Measurements from ENCODE around the gene BUD23.
"Not testable (repeated sequence)": the region's sequence is repeated elsewhere in the genome, so short reads cannot be mapped to it uniquely, and the experiment has no call there.

Gene BUD23

GRCh38 chr7:73674468-73675124 is 8.8 kb upstream of the BUD23 start:
- DNase-seq (ENCODE audit: low read depth), result no peak
- TF ChIP-seq, protein P1, sequence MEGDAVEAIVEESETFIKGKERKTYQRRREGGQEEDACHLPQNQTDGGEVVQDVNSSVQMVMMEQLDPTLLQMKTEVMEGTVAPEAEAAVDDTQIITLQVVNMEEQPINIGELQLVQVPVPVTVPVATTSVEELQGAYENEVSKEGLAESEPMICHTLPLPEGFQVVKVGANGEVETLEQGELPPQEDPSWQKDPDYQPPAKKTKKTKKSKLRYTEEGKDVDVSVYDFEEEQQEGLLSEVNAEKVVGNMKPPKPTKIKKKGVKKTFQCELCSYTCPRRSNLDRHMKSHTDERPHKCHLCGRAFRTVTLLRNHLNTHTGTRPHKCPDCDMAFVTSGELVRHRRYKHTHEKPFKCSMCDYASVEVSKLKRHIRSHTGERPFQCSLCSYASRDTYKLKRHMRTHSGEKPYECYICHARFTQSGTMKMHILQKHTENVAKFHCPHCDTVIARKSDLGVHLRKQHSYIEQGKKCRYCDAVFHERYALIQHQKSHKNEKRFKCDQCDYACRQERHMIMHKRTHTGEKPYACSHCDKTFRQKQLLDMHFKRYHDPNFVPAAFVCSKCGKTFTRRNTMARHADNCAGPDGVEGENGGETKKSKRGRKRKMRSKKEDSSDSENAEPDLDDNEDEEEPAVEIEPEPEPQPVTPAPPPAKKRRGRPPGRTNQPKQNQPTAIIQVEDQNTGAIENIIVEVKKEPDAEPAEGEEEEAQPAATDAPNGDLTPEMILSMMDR (IDR thresholded peaks at IDR 0.05; ENCODE audit: low read depth, low read length), result no peak
- TF ChIP-seq POLR2A (IDR thresholded peaks at IDR 0.05; ENCODE audit: extremely low read depth, insufficient read length), result no peak
- no peak for TF ChIP-seq MYC (IDR thresholded peaks at IDR 0.05; ENCODE audit: low read depth, low read length)
- TF ChIP-seq MAX (IDR thresholded peaks at IDR 0.05; ENCODE audit: low read depth, low read length), result no peak
- H3K4me3 ChIP-seq (ENCODE audit: low read depth, low read length), result no peak overlapping the region

- not testable (repeated sequence) for H3K4me3 ChIP-seq (ENCODE audit: low read depth, low read length); DNase-seq (ENCODE audit: low read depth)
Measured at GRCh38 chr7:73676062-73676461, 7.3 kb upstream of the BUD23 start.

- H3K4me3 ChIP-seq (ENCODE audit: low read depth, low read length), result no peak overlapping the region
- DNase-seq (ENCODE audit: low read depth), result no peak
- TF ChIP-seq MYC (IDR thresholded peaks at IDR 0.05; ENCODE audit: low read depth, low read length) (no peak), POLR2A (IDR thresholded peaks at IDR 0.05; ENCODE audit: extremely low read depth, insufficient read length) (no peak), MAX (IDR thresholded peaks at IDR 0.05; ENCODE audit: low read depth, low read length) (no peak)
- TF ChIP-seq, protein P1 (IDR thresholded peaks at IDR 0.05; ENCODE audit: low read depth, low read length), result no peak
Measured at GRCh38 chr7:73678862-73679261, 4.5 kb upstream of the BUD23 start.

GRCh38 chr7:73679709-73680108 is 3.7 kb upstream of the BUD23 start:
- H3K4me3 ChIP-seq (ENCODE audit: low read depth, low read length), result no peak overlapping the region
- DNase-seq (ENCODE audit: low read depth), result no peak
- TF ChIP-seq POLR2A (IDR thresholded peaks at IDR 0.05; ENCODE audit: extremely low read depth, insufficient read length) (no peak), MYC (IDR thresholded peaks at IDR 0.05; ENCODE audit: low read depth, low read length) (no peak), MAX (IDR thresholded peaks at IDR 0.05; ENCODE audit: low read depth, low read length) (no peak)
- TF ChIP-seq, protein P1 (IDR thresholded peaks at IDR 0.05; ENCODE audit: low read depth, low read length), result no peak

- no peak for DNase-seq (ENCODE audit: low read depth)
- TF ChIP-seq, protein P1 (IDR thresholded peaks at IDR 0.05; ENCODE audit: low read depth, low read length), result no peak
- TF ChIP-seq POLR2A (IDR thresholded peaks at IDR 0.05; ENCODE audit: extremely low read depth, insufficient read length), result no peak
- no peak for TF ChIP-seq MYC (IDR thresholded peaks at IDR 0.05; ENCODE audit: low read depth, low read length)
- no peak for TF ChIP-seq MAX (IDR thresholded peaks at IDR 0.05; ENCODE audit: low read depth, low read length)
- no peak overlapping the region for H3K4me3 ChIP-seq (ENCODE audit: low read depth, low read length)
Measured at GRCh38 chr7:73680501-73680900, 2.9 kb upstream of the BUD23 start.

- no peak overlapping the region for H3K4me3 ChIP-seq (ENCODE audit: low read depth, low read length)
- DNase-seq (ENCODE audit: low read depth), result no peak
- TF ChIP-seq POLR2A (IDR thresholded peaks at IDR 0.05; ENCODE audit: extremely low read depth, insufficient read length) (no peak), MYC (IDR thresholded peaks at IDR 0.05; ENCODE audit: low read depth, low read length) (no peak), MAX (IDR thresholded peaks at IDR 0.05; ENCODE audit: low read depth, low read length) (no peak)
- TF ChIP-seq, protein P1 (IDR thresholded peaks at IDR 0.05; ENCODE audit: low read depth, low read length), result no peak
Measured at GRCh38 chr7:73681031-73681430, 2.4 kb upstream of the BUD23 start.

Measured in NB4 (cell line).